GM18861 (cell line): ENCODE data around the gene S100Z.
"Not testable (repeated sequence)": the region's sequence is repeated elsewhere in the genome, so short reads cannot be mapped to it uniquely, and the experiment has no call there.

Source experiments
- ATAC-seq: cut with Tn5 transposase; IDR thresholded peaks from one replicate; pipeline ENCODE4 v1.9.1; 2021; ENCODE audit not compliant: unreplicated experiment

The S100Z gene

GRCh38 chr5:76849419-76850291, at the start of gene S100Z:
TSS of gene S100Z (plus strand) at chr5:76850014. CDS start at chr5:76875360, 25,346 bp downstream.
- ATAC-seq = no peak

- ATAC-seq = no peak
These were observed 49.2 kb upstream of the S100Z start for GRCh38 chr5:76800579-76800978.

GRCh38 chr5:76801159-76801802, 48.5 kb upstream of the S100Z start:
- no peak for ATAC-seq

- ATAC-seq = no peak
These were observed 48.0 kb upstream of the S100Z start for GRCh38 chr5:76801803-76802195.

- no peak for ATAC-seq
These were observed 45.5 kb upstream of the S100Z start for GRCh38 chr5:76804266-76804665.

GRCh38 chr5:76805821-76806505, 43.9 kb upstream of the S100Z start:
- ATAC-seq = no peak

GRCh38 chr5:76807296-76807695, 42.5 kb upstream of the S100Z start:
- no peak for ATAC-seq

GRCh38 chr5:76808141-76808691, 41.6 kb upstream of the S100Z start:
- no peak for ATAC-seq

- ATAC-seq = no peak
These were observed 40.7 kb upstream of the S100Z start for GRCh38 chr5:76809141-76809540.

GRCh38 chr5:76810236-76810635, 39.6 kb upstream of the S100Z start:
- no peak for ATAC-seq

DNA sequence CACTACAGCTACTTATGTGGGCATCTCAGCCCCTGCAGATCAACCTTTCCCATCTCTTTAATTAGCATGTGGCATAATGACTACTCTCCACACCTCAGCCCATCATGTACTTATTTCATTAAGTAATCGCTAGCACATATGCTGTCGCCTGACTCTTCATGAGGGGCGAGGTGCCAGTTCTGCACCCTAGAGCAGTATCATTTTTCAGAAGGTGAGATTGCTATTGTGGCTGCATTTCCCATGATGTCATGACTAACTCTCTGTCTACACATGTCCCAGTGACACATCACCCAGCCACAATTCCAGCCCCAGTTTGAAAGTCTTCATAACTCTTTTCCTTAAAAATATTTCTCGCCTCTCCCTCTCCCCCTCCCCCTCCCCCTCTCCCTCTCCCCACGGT, 38.6 kb upstream of the S100Z start:
- no peak for ATAC-seq

DNA sequence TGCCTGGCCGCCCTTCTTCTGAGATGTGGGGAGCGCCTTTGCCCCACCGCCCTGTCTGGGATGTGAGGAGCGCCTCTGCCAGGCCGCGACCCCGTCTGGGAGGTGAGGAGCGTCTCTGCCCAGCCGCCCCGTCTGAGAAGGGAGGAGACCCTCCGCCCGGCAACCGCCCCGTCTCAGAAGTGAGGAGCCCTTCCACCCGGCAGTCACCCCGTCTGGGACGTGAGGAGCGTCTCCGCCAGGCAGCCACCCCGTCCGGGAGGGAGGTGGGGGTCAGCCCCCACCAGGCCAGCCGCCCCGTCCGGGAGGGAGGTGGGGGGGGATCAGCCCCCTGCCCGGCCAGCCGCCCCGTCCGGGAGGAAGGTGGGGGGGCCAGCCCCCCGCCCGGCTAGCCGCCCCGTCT, 37.6 kb upstream of the S100Z start:
- ATAC-seq = not testable (repeated sequence)

GRCh38 chr5:76813982-76814562, 35.7 kb upstream of the S100Z start:
- ATAC-seq = no peak

DNA sequence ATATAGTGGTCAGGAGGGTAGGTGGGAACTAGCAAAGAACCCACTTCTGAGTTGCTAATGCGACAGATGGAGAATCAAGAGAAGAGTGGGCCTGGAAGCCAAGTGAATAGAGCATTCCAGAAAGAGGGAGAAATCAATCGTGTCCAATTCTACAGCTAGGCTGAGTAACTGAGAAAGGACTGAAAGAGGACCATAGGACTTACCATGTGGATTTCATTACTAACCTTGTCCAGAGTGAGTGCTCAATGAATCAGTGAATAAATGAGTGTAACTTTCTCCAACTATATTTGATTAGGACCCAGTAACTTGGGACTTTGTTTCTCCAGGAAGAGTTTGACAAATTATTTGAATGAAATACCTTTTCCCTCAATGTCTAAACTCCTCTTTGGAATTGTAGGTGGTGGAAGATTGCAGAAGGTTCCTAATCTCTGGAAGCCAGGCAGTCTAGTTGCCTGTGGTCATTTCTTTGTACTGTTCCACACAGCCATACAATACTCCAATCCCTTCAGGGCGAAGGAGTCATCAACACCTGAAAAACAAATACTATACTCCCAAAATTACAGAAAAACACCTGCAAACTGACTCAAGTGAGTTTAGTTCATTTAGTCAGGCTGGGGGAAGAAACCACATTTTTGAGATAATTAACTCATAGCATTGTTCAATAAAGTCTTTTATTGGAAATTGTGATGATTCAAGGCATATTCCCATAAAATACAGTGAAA, 33.5 kb upstream of the S100Z start:
- no peak for ATAC-seq

- ATAC-seq = no peak
These were observed 30.7 kb upstream of the S100Z start, which contains the start of gene F2RL1 for GRCh38 chr5:76818844-76819831. TSS of gene F2RL1 (plus strand) at chr5:76819030. CDS start at chr5:76819183, 153 bp downstream.

DNA sequence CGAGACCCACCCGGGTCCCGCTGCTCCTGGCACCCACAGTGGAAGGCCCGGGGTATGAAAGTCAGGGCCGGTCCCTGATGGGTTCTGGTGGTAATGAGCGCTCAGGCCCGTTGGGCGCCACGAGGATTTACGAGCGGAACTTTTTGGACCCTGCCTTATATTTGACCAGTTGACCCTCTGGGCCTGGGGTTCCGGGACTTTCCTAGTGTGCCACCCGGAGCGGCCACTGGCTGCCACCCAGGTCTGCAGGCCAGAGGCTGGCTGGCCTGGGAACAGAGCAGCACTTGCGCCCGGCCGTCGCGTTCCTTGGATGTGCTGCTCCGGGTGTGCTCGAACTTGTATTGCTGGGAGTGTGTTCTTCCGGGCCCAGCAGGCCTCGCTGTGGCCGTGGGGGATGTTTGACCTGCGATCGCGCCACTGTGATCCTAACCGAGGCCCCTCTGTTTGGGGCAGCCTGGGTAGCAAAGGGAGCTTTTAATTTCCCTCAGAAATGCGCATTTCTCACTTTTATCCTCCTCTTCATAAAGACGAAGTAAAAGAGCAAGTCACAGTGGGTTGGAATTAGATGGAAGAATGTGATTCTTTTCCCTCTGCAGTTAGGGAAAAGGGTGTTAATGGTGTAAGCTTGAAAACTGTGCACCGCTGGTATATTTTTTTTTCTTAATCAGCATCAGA, 29.8 kb upstream of the S100Z start:
- no peak for ATAC-seq

- ATAC-seq = no peak
These were observed 29.3 kb upstream of the S100Z start for GRCh38 chr5:76820526-76820890.

DNA sequence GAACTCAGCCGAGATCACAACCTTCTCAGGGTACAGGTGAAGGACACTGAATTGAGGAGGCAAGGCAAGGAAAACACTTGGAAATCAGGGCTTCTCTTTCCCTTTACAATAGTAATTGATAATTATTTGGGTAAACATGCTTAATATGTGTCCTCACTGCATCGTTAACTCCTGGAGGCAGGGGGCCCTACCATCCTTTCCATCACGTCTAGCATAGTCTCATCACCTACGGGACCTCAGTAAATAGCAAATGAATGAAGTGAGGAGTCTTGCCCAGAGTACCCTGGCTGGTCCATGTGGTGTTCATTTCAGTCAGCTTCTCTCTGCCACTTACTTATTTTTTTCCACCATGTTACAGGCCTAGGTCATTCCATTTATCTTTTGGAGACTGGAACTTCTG, 28.7 kb upstream of the S100Z start:
- no peak for ATAC-seq
